Common myeloid progenitor, CD34-positive (primary cell): ENCODE data around the gene PINK1.

Experiments
- CTCF ChIA-PET: fragments of 350-600 bp; sonication (Branson Sonifier 250); formaldehyde crosslinking; loops from one replicate; lab custom pipeline; 2021; ENCODE audit warnings: antibody characterized with exemption; lab: Charles Lee
- POLR2A ChIA-PET: fragments of 350-600 bp; sonication (Branson Sonifier 250); formaldehyde crosslinking; loops from one replicate; lab custom pipeline; 2021; ENCODE audit warnings: antibody characterized with exemption; lab: Charles Lee
- DNase-seq, 3 donors: peaks; one replicate each; pipeline versions ENCODE4 v3.0.0 to v3.0.0-alpha.2; 2013
- H3K27ac ChIP-seq, 2 experiments: 1 replicate in 1 of 2; 2 replicates in 1 of 2; pipeline ENCODE4 v1.7.0; 2013; ENCODE audit warnings: inconsistent platforms in 2 of 2, low read length in 2 of 2, mild to moderate bottlenecking in 2 of 2, low read depth in 1 of 2, moderate library complexity in 1 of 2; ENCODE audit not compliant: severe bottlenecking in 2 of 2, insufficient read depth in 1 of 2, poor library complexity in 1 of 2
- H3K27me3 ChIP-seq, 5 experiments: replicated peaks in 2 of 5; 1 replicate in 3 of 5; 2 replicates in 2 of 5; pipeline versions ENCODE4 v1.6.1 to v1.7.0; 2013; ENCODE audit warnings: low read length in 4 of 5, mild to moderate bottlenecking in 2 of 5, moderate library complexity in 2 of 5, inconsistent platforms in 1 of 5; ENCODE audit not compliant: insufficient read depth in 5 of 5, control insufficient read depth in 4 of 5
- H3K36me3 ChIP-seq, 4 experiments: 1 replicate in 2 of 4; 2 replicates in 2 of 4; pipeline versions ENCODE4 v1.6.1 to v1.7.0; 2013; ENCODE audit warnings: low read length in 3 of 4, control low read depth in 1 of 4, mild to moderate bottlenecking in 1 of 4; ENCODE audit not compliant: control insufficient read depth in 4 of 4, insufficient read depth in 4 of 4
- H3K4me1 ChIP-seq, 4 experiments: 1 replicate in 3 of 4; 2 replicates in 1 of 4; pipeline versions ENCODE4 v1.6.1 to v1.7.1; 2013; ENCODE audit warnings: low read length in 3 of 4, mild to moderate bottlenecking in 3 of 4, control low read depth in 1 of 4, inconsistent platforms in 1 of 4, moderate library complexity in 1 of 4; ENCODE audit not compliant: control insufficient read depth in 4 of 4, insufficient read depth in 4 of 4; ENCODE audit errors: control extremely low read depth in 1 of 4
- H3K4me3 ChIP-seq, 7 experiments: 1 replicate in 4 of 7; 2 replicates in 3 of 7; pipeline versions ENCODE4 v1.5.1 to v1.7.0; 2013; ENCODE audit warnings: mild to moderate bottlenecking in 7 of 7, low read length in 6 of 7, moderate library complexity in 6 of 7, inconsistent platforms in 2 of 7, low read depth in 2 of 7, control low read depth in 1 of 7; ENCODE audit not compliant: insufficient read depth in 4 of 7, control insufficient read depth in 1 of 7; ENCODE audit errors: extremely low read depth in 1 of 7
- H3K9me3 ChIP-seq, 5 experiments: 1 replicate in 4 of 5; 2 replicates in 1 of 5; pipeline versions ENCODE4 v1.6.1 to v1.7.1; 2013; ENCODE audit warnings: low read length in 4 of 5, mild to moderate bottlenecking in 2 of 5, inconsistent platforms in 1 of 5, low read depth in 1 of 5, moderate library complexity in 1 of 5; ENCODE audit not compliant: control insufficient read depth in 4 of 5, insufficient read depth in 2 of 5; ENCODE audit errors: control extremely low read depth in 1 of 5
- WGBS: methylation state at CpG from one replicate; pipeline ENCODE4 v1.1.5; 2013; ENCODE audit not compliant: insufficient coverage; 5-methylcytosine and 5-hydroxymethylcytosine counted together

The PINK1 gene

DNA sequence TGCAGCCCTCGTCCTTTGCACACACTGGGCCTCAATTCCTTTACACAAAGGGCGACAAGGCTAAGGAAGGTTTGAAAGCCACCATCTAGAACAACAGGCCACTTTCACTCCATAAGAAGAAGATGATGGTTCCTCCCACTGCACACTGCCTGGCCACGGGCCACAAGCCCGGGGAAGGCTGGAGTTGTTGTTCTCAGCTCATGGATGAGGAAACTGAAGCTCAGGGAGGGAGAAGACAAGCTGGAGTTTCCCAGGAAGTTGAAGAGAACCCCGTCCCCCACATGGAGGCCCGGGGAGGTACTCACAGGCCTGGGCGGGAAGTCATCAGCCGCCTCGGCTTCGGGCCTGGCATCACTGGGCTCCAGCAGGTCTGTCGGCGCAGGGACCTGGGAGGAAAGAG, 52.5 kb downstream of the PINK1 start:
- CTCF ChIA-PET = interaction anchor here (0.7 to 1.7 kb wide), 3 partner anchors 8 to 54 kb away, joined by 3 to 5 read pairs (median 4); no protein-coding TSS in a partner anchor
- H3K27ac ChIP-seq = no peak overlapping the region
- no peak for DNase-seq
- no peaks in the 10 kb centered on the region for H3K27me3 ChIP-seq
- H3K9me3 ChIP-seq = no peaks in the 10 kb centered on the region
- peaks cover 0 to 12% (median 9%) of the 10 kb centered on the region in 4 experiments for H3K4me1 ChIP-seq
- H3K36me3 ChIP-seq = no peaks in the 10 kb centered on the region
- WGBS = 98% methylated on average over 4 of the region's 12 CpGs
- POLR2A ChIA-PET = no interaction called here
- H3K4me3 ChIP-seq = no peak overlapping the region

DNA sequence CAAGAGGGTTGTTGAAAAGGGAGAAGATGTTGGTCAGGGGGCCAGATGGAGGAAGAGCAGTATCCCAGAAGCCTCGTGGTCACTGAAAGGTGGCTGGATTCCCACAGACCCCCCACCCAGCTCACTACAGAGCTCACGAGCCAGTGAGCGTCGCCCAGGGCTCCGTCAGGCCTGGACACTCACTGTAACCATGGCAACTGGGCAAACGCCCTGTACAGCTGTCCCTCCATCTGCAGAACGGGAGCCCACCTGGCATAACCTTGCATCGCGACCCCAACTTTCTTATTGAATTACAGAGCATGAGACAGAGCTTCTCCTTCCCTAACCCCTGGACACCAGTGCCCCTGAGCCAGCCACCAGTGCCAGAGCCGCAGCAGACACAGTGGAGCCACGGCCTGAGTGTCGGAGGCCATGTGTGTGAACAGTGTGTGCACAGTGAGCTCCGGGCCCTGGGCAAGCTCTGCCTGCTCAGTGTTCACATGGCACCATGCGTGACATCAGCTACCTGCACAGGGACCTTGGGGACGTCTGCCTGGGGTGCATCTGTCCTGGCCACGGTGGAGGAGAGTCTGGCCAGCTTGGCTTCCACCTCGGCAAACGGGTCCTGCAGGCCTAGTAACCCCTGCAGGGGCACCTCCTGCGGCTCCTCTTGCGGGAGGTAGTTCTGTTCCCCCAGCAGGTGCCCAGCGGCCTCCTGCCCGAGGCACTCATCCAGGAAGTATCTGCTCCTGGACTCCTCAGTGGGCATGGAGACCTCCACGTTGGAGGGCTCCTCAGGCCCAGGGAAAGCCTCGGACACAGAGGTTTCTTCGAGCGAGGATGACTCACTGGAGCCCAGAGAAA, 53.8 kb downstream of the PINK1 start:
- peaks cover 0 to 11% (median 8%) of the 10 kb centered on the region in 4 experiments for H3K4me1 ChIP-seq
- no peaks in the 10 kb centered on the region for H3K36me3 ChIP-seq
- ChIA-PET POLR2A (no interaction called here), CTCF (interaction anchor here (0.7 kb wide), 1 partner anchor 9 kb away, joined by 3 read pairs; no protein-coding TSS in a partner anchor)
- H3K27ac ChIP-seq = no peak overlapping the region
- no peaks in the 10 kb centered on the region for H3K27me3 ChIP-seq
- H3K9me3 ChIP-seq = no peaks in the 10 kb centered on the region
- 96% methylated on average over 25 of the region's 26 CpGs for WGBS
- no peak for DNase-seq
- H3K4me3 ChIP-seq = no peak overlapping the region

DNA sequence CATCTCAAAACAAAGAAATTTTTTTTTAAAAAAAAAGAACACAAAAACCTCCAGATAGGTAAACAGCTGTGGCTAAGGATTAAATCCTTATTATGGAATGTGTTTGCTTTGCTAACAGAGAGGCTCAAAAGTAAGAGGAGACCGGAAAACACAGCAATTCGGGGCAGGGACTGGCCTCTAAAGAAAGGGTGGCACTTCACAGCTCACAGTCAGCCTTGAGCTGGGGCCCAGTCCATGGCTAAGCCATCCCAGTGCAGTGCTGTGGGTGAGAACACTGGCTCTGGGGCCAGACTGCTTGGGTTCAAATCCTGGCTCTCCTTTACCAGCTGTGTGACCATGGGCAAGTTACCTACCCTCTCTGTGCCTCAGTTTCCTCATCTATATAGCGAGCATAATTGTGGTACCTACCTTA, 56.4 kb downstream of the PINK1 start:
- no peak for DNase-seq
- CTCF ChIA-PET = no interaction called here
- no peak overlapping the region for H3K4me3 ChIP-seq
- no peak overlapping the region for H3K27ac ChIP-seq
- no peaks in the 10 kb centered on the region for H3K27me3 ChIP-seq
- 97% methylated on average over 3 of the region's 3 CpGs for WGBS
- H3K9me3 ChIP-seq = no peaks in the 10 kb centered on the region
- no peaks in the 10 kb centered on the region for H3K4me1 ChIP-seq
- no peaks in the 10 kb centered on the region for H3K36me3 ChIP-seq
- POLR2A ChIA-PET = no interaction called here

DNA sequence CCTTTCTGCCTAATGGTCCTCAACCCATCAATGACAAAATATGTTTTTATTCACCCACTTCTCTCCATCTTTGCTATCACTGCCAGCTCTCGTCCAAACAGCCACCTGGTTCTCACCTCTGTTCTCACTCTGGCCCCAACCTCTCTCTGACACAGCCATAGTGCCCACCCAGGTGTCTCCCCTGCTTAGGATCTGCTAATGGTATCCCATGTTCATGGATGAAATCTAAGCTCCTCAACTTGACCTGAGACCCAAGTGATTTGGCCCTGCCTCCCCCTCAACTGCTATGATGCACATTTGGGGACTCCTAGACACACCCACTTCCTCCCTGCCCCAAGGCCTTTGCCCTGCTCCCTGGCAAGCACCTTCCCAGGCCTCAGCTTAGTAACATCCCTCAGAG, 58.6 kb downstream of the PINK1 start:
- peaks cover 0 to 12% (median 4%) of the 10 kb centered on the region in 4 experiments for H3K4me1 ChIP-seq
- CTCF ChIA-PET = interaction anchor here (0.8 kb wide), 1 partner anchor 25 kb away, joined by 3 read pairs; no protein-coding TSS in a partner anchor
- WGBS = 93% methylated on average over 1 of the region's 1 CpG

DNA sequence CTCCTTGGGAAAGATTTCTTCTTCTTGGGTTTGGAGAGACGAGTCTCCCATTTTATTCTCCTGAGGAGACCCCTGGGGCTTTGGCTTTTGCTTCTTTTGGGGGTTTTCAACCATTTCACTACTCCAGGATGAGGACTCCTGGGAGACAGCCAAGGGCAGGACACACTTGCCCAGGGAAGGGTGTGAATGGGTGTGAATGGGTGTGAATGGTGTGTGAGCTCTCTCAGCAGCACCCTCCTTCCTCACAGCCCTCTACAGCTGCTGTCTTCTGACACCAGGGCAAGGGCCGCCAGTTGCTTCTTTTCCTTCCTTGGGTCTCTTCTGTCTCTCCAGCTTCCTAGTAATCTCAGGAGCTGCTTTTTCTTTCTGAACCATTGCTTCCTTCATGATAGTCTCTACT, 60.4 kb downstream of the PINK1 start:
- 93% methylated on average over 2 of the region's 2 CpGs for WGBS
- H3K9me3 ChIP-seq = no peaks in the 10 kb centered on the region
- POLR2A ChIA-PET = no interaction called here
- H3K36me3 ChIP-seq = no peaks in the 10 kb centered on the region
- DNase-seq = no peak
- no peaks in the 10 kb centered on the region for H3K27me3 ChIP-seq
- H3K27ac ChIP-seq = no peak overlapping the region
- H3K4me1 ChIP-seq = peaks cover 0 to 14% (median 7%) of the 10 kb centered on the region in 4 experiments
- H3K4me3 ChIP-seq = no peak overlapping the region
- CTCF ChIA-PET = interaction anchor here (0.9 to 1.9 kb wide), 2 partner anchors 14 to 32 kb away, joined by 5 to 6 read pairs; no protein-coding TSS in a partner anchor

More for the DNA sequence above, 58.6 kb downstream of the PINK1 start:
- no peak overlapping the region for H3K27ac ChIP-seq
- no peaks in the 10 kb centered on the region for H3K27me3 ChIP-seq
- DNase-seq = no peak
- no peak overlapping the region for H3K4me3 ChIP-seq
- H3K36me3 ChIP-seq = no peaks in the 10 kb centered on the region
- no peaks in the 10 kb centered on the region for H3K9me3 ChIP-seq
- POLR2A ChIA-PET = no interaction called here

DNA sequence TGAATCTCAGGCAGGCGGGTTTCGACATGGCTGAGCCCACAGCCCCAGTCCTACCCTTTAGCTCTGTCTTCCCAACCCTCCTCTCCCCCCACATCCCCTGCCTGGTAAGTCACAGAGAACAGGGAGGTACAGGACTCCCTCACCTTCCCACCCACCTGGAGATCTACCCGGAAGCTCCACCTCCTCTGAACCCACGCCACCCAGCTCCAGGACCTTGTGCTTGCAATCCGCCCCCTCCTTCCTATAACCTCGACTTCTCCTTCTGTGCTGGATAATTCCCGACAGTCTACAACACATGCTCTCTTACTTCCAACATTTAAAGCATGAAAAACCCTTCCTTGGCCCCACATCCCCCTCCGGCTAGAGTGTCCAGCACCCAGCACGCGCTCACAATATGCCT, 62.3 kb downstream of the PINK1 start:
- Histone ChIP-seq H3K27ac (no peak overlapping the region), H3K27me3 (no peaks in the 10 kb centered on the region), H3K4me1 (peaks cover 0 to 14% (median 7%) of the 10 kb centered on the region in 4 experiments), H3K4me3 (no peak overlapping the region), H3K36me3 (no peaks in the 10 kb centered on the region), H3K9me3 (no peaks in the 10 kb centered on the region)
- no peak for DNase-seq
- CTCF ChIA-PET = interaction anchor here (0.8 to 3.8 kb wide), 7 partner anchors 9 to 120 kb away, joined by 3 to 18 read pairs (median 3); no protein-coding TSS in a partner anchor
- WGBS = 94% methylated on average over 6 of the region's 10 CpGs
- POLR2A ChIA-PET = no interaction called here
